IMR-90 (cell line): ENCODE results near the gene CASP2. TPM values are rescaled to one million over a fixed set of nuclear protein-coding genes. Genes with fewer than 3 reads are reported as not detected.

Experiments used
- ATAC-seq: fragments of 200-7000 bp; cut with Tn5 transposase; 2 replicates; pipeline ENCODE4 v1.9.1; 2020; ENCODE audit warnings: low read depth, mild to moderate bottlenecking, moderate library complexity
- BruUV-seq: library from RNA; stranded (reverse); fragments of 400-500 nt; replicated peaks from 2 replicates; lab custom pipeline; 2021; lab: Mats Ljungman, UMichigan
- CTCF ChIA-PET: fragments of 300-600 bp; formaldehyde crosslinking; extraction: SDS; loops from one replicate; lab custom pipeline; 2021; ENCODE audit warnings: antibody characterized with exemption; lab: Yijun Ruan, JAX
- POLR2A ChIA-PET: fragments of 300-600 bp; sonication (Branson Sonifier 250); formaldehyde crosslinking; loops from one replicate; lab custom pipeline; 2022; ENCODE audit warnings: antibody characterized with exemption; ENCODE audit not compliant: unreplicated experiment; lab: Charles Lee
- DNase-seq: peaks from one replicate; pipeline ENCODE4 v3.0.0; 2013
- H2AFZ ChIP-seq: replicated peaks from 2 replicates; pipeline ENCODE3; 2013; ENCODE audit warnings: low read length, mild to moderate bottlenecking; ENCODE audit not compliant: poor library complexity
- H2AK5ac ChIP-seq: 2 replicates; pipeline ENCODE4 v1.6.1; 2013; ENCODE audit warnings: low read depth, low read length, inconsistent platforms
- H2AK9ac ChIP-seq: replicated peaks from 2 replicates; pipeline ENCODE3; 2013; ENCODE audit warnings: mild to moderate bottlenecking, low read depth, low read length, moderate library complexity; ENCODE audit not compliant: poor library complexity
- H2BK120ac ChIP-seq: 2 replicates; pipeline ENCODE4 v1.6.1; 2013; ENCODE audit warnings: low read depth, low read length, inconsistent platforms
- H2BK15ac ChIP-seq: 3 replicates; pipeline ENCODE4 v1.6.1; 2013; ENCODE audit warnings: low read depth, low read length, inconsistent platforms
- H2BK20ac ChIP-seq: 2 replicates; pipeline ENCODE4 v1.6.1; 2013; ENCODE audit warnings: low read depth, mild to moderate bottlenecking, inconsistent platforms, low read length, moderate library complexity
- H2BK5ac ChIP-seq: 2 replicates; pipeline ENCODE4 v1.6.1; 2013; ENCODE audit warnings: mild to moderate bottlenecking, low read depth, low read length, inconsistent platforms; ENCODE audit not compliant: poor library complexity, severe bottlenecking
- H3K14ac ChIP-seq: replicated peaks from 2 replicates; pipeline ENCODE4 v1.6.1; 2013; ENCODE audit warnings: low read depth, low read length, inconsistent platforms
- H3K18ac ChIP-seq: 2 replicates; pipeline ENCODE4 v1.6.1; 2013; ENCODE audit warnings: low read depth, low read length, control low read depth
- H3K23ac ChIP-seq: 2 replicates; pipeline ENCODE4 v1.6.1; 2013; ENCODE audit warnings: low read depth, low read length, inconsistent platforms
- H3K27ac ChIP-seq: 2 replicates; pipeline ENCODE4 v1.5.1; 2013; ENCODE audit warnings: mild to moderate bottlenecking, control low read depth, low read length; ENCODE audit not compliant: insufficient read depth
- H3K27me3 ChIP-seq: 2 replicates; pipeline ENCODE4 v1.6.1; 2013; ENCODE audit warnings: low read length; ENCODE audit not compliant: control insufficient read depth, insufficient read depth
- H3K36me3 ChIP-seq: 2 replicates; pipeline ENCODE4 v1.6.1; 2013; ENCODE audit warnings: low read length, mixed read lengths; ENCODE audit not compliant: control insufficient read depth, insufficient read depth
- H3K4ac ChIP-seq: 2 replicates; pipeline ENCODE4 v1.6.1; 2013; ENCODE audit warnings: low read depth, low read length, inconsistent platforms
- H3K4me1 ChIP-seq: 2 replicates; pipeline ENCODE4 v1.6.1; 2013; ENCODE audit warnings: low read length, mixed read lengths; ENCODE audit not compliant: control insufficient read depth, insufficient read depth
- H3K4me2 ChIP-seq: 2 replicates; pipeline ENCODE4 v1.6.1; 2013; ENCODE audit warnings: low read depth, mild to moderate bottlenecking, control low read depth, low read length, moderate library complexity
- H3K4me3 ChIP-seq: 2 replicates; pipeline ENCODE4 v1.5.1; 2013; ENCODE audit warnings: low read depth, mild to moderate bottlenecking, control low read depth, low read length, moderate library complexity; ENCODE audit not compliant: insufficient read depth
- H3K56ac ChIP-seq: 2 replicates; pipeline ENCODE4 v1.6.1; 2013; ENCODE audit warnings: low read length, inconsistent platforms; ENCODE audit not compliant: insufficient read depth; ENCODE audit errors: extremely low read depth
- H3K79me1 ChIP-seq, 2 experiments: 2 replicates each; pipeline ENCODE4 v1.6.1; 2013; ENCODE audit warnings: low read length in 2 of 2, inconsistent platforms in 1 of 2, low read depth in 1 of 2
- H3K9ac ChIP-seq: 2 replicates; pipeline ENCODE4 v1.6.1; 2013; ENCODE audit warnings: low read depth, low read length, control low read depth
- H3K9me1 ChIP-seq: 2 replicates; pipeline ENCODE4 v1.6.1; 2013; ENCODE audit warnings: low read length, inconsistent platforms; ENCODE audit not compliant: insufficient read depth
- H3K9me3 ChIP-seq: 2 replicates; pipeline ENCODE4 v1.6.1; 2013; ENCODE audit warnings: low read length; ENCODE audit not compliant: control insufficient read depth, insufficient read depth
- H4K20me1 ChIP-seq: 2 replicates; pipeline ENCODE4 v1.6.1; 2013; ENCODE audit warnings: low read length, inconsistent platforms; ENCODE audit not compliant: insufficient read depth
- H4K5ac ChIP-seq: 2 replicates; pipeline ENCODE4 v1.6.1; 2013; ENCODE audit warnings: mild to moderate bottlenecking, low read depth, low read length, control low read depth
- H4K8ac ChIP-seq, 2 experiments: 2 replicates each; pipeline ENCODE4 v1.6.1; 2013; ENCODE audit warnings: low read depth in 2 of 2, low read length in 2 of 2, control low read depth in 1 of 2, inconsistent platforms in 1 of 2
- H4K91ac ChIP-seq: 2 replicates; pipeline ENCODE4 v1.6.1; 2013; ENCODE audit warnings: low read depth, low read length, inconsistent platforms; ENCODE audit not compliant: insufficient read depth
- BHLHE40 ChIP-seq: fragments of 150-350 bp; IDR thresholded peaks from 2 replicates; pipeline ENCODE4 v1.6.1; 2016; ENCODE audit warnings: mild to moderate bottlenecking, low read depth, low read length
- CEBPB ChIP-seq: IDR thresholded peaks from 2 replicates; pipeline ENCODE4 v1.6.1; 2012; ENCODE audit warnings: low read depth, low read length, improper control_type of control experiment
- CHD1 ChIP-seq: IDR thresholded peaks from 2 replicates; pipeline ENCODE4 v1.6.1; 2012; ENCODE audit warnings: low read depth, low read length, improper control_type of control experiment
- ELK1 ChIP-seq: fragments of 150-350 bp; IDR thresholded peaks from 2 replicates; pipeline ENCODE4 v1.6.1; 2016; ENCODE audit warnings: low read depth, mild to moderate bottlenecking, low read length, moderate library complexity, borderline replicate concordance
- FOS ChIP-seq: fragments of 150-350 bp; IDR thresholded peaks from 2 replicates; pipeline ENCODE4 v1.6.1; 2016; ENCODE audit warnings: low read depth, low read length
- MAZ ChIP-seq: IDR thresholded peaks from 2 replicates; pipeline ENCODE4 v1.6.1; 2012; ENCODE audit warnings: low read depth, mild to moderate bottlenecking, low read length, improper control_type of control experiment, moderate library complexity, borderline replicate concordance
- POLR2A ChIP-seq: IDR thresholded peaks from 2 replicates; pipeline ENCODE4 v1.6.1; 2012; ENCODE audit warnings: mild to moderate bottlenecking, low read depth, low read length
- RAD21 ChIP-seq: IDR thresholded peaks from 2 replicates; pipeline ENCODE4 v1.6.1; 2012; ENCODE audit warnings: low read length, improper control_type of control experiment
- USF2 ChIP-seq: fragments of 150-350 bp; IDR thresholded peaks from 2 replicates; pipeline ENCODE4 v1.6.1; 2017; ENCODE audit warnings: mild to moderate bottlenecking, antibody characterized with exemption, low read length, low read depth
- WGBS, 2 experiments: methylation state at CpG; one replicate each; pipeline versions ENCODE4 v1.1.5 to v1.1.7; 2013; ENCODE audit warnings: missing lambda C conversion rate in 2 of 2; ENCODE audit not compliant: insufficient read length in 1 of 2; ENCODE audit errors: extremely low coverage in 2 of 2; 5-methylcytosine and 5-hydroxymethylcytosine counted together
- dilution Hi-C: fragments of 300-500 bp; cut with HindIII; formaldehyde crosslinking; loops from one replicate; pipeline ENCODE4 v1.14.3; 2018; ENCODE audit warnings: low sequenced_read_pairs; ENCODE audit not compliant: unreplicated experiment
- in situ Hi-C: fragments of 300-500 bp; cut with MboI; formaldehyde crosslinking; loops from 3 replicates; pipeline ENCODE4 v1.14.3; 2019; ENCODE audit warnings: low sequenced_read_pairs, inconsistent platforms, mixed read lengths
- intact Hi-C: fragments of 100-400 bp; cut with micrococcal nuclease; formaldehyde crosslinking; loops from 2 replicates; pipeline ENCODE4 v1.10.0; 2022
- polyA plus RNA-seq, 3 experiments: library from polyadenylated mRNA; depleted of rRNA; stranded (reverse); fragments of >200 nt; gene quantifications; 2 replicates each; pipeline ENCODE4 v1.2.3, GENCODE V29; 2012; ENCODE audit warnings: low replicate concordance in 1 of 3
- total RNA-seq: library from RNA; depleted of rRNA; stranded (reverse); fragments of >200 nt; gene quantifications from 2 replicates; pipeline ENCODE4 v1.2.3, GENCODE V29; 2012
- TF ChIP-seq, protein P1 (sequence below): conservative IDR thresholded peaks from 2 replicates; pipeline ENCODE4 v1.5.1; 2012; ENCODE audit warnings: mild to moderate bottlenecking, low read depth, low read length, improper control_type of control experiment

CASP2 gene
- total and polyA plus RNA-seq, 2 of the 4 experiments (the other 2 are of a cell fraction): 15.4 to 25.6 TPM

- Histone ChIP-seq H3K14ac (no peak overlapping the region), H4K8ac (no peak overlapping the region), H2BK20ac (no peak overlapping the region), H4K91ac (no peak overlapping the region), H2AFZ (no peak overlapping the region), H3K4me2 (no peak overlapping the region), H3K79me1 (no peaks in the 10 kb centered on the region), H3K36me3 (no peaks in the 10 kb centered on the region), H3K23ac (no peak overlapping the region), H4K5ac (no peak overlapping the region), H3K4ac (no peak overlapping the region), H3K18ac (no peak overlapping the region), H3K56ac (no peak overlapping the region), H3K4me1 (no peaks in the 10 kb centered on the region), H2BK15ac (no peak overlapping the region), H3K9me1 (no peaks in the 10 kb centered on the region), H2AK5ac (no peak overlapping the region), H3K27me3 (no peaks in the 10 kb centered on the region), H2BK5ac (no peak overlapping the region), H3K9ac (no peak overlapping the region), H2BK120ac (no peak overlapping the region), H4K20me1 (no peaks in the 10 kb centered on the region), H3K4me3 (no peak overlapping the region), H3K27ac (no peak overlapping the region), H3K9me3 (no peaks in the 10 kb centered on the region), H2AK9ac (no peak overlapping the region)
- in situ Hi-C loops: no loop called here
- ChIA-PET POLR2A (no interaction called here), CTCF (interaction anchor here (0.9 kb wide), 1 partner anchor 19 kb away, joined by 3 read pairs; no protein-coding TSS in a partner anchor)
- dilution Hi-C loops: no loop called here
- no peak for ATAC-seq
- no peak for DNase-seq
- intact Hi-C loops: no loop called here
- no peak for TF ChIP-seq RAD21
- no peak for TF ChIP-seq CHD1
- TF ChIP-seq, protein P1, sequence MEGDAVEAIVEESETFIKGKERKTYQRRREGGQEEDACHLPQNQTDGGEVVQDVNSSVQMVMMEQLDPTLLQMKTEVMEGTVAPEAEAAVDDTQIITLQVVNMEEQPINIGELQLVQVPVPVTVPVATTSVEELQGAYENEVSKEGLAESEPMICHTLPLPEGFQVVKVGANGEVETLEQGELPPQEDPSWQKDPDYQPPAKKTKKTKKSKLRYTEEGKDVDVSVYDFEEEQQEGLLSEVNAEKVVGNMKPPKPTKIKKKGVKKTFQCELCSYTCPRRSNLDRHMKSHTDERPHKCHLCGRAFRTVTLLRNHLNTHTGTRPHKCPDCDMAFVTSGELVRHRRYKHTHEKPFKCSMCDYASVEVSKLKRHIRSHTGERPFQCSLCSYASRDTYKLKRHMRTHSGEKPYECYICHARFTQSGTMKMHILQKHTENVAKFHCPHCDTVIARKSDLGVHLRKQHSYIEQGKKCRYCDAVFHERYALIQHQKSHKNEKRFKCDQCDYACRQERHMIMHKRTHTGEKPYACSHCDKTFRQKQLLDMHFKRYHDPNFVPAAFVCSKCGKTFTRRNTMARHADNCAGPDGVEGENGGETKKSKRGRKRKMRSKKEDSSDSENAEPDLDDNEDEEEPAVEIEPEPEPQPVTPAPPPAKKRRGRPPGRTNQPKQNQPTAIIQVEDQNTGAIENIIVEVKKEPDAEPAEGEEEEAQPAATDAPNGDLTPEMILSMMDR: no peak
- no peak for TF ChIP-seq CEBPB
- TF ChIP-seq USF2: no peak
- TF ChIP-seq FOS: no peak
- TF ChIP-seq POLR2A: no peak
- TF ChIP-seq BHLHE40: no peak
- no peak for TF ChIP-seq ELK1
- no peak for TF ChIP-seq MAZ
- no CpG with 5 or more reads among the region's 2 CpGs for WGBS, 2 experiments
- BruUV-seq: no TSS peak
These were observed 7.6 kb upstream of the CASP2 start for GRCh38 chr7:143280566-143280965.
